ENCODE results near the gene RPS24. TPM values are rescaled to one million over a fixed set of nuclear protein-coding genes. Genes with fewer than 3 reads are reported as not detected.
A peak's percentile ranks its signal among the peaks of the same experiment; 100 is the strongest.

Gene RPS24
- total and polyA plus RNA-seq, 9 of the 15 experiments (the other 6 are each of a cell fraction or from before 2014, with no cell fraction given): 1,947 to 7,307 (median 5,944) TPM

DNA sequence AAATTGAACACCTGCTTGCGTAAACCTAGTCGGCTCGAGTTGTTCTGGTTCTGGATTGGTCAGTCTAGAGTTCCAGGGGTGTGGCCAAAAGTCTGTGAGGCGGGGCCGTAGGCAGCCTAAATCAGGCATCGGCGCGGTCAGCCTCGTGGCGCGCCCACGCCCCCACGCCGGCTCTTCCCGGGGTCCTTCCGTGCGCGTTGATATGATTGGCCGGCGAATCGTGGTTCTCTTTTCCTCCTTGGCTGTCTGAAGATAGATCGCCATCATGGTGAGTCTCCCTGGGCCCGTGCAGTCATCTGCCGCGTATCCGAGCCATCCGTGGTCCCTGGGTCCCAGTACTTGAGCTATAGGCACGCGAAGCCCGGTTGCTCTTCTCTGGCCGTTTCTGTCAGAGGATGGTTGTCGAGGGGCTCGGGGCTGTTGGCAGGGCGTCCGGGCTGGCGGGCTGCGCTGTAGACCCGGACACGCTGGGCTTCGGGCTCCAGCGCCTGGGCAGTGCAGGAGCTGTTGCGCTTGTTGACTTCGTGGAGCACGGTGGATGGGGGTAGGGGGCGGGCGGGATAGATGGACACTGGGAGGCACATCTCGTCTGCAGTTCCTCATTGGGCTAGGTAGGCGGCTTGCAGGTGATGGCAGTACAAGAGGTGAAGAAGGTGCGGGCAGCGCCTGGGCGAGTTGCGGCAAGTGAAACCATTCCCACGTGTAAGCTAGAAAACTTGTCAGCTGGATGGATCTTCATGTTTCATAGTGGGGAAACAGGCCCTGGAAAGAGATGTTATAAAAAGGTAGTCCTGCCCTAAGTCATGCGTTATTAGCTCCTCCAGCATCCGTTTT is at the start of gene RPS24 (continued):
- TF ChIP-seq ETV1 (tag; conservative IDR thresholded peaks at IDR 0.05; ENCODE audit: low read depth) (no peak), ZNF609 (CRISPR knock-in tag; IDR thresholded peaks at IDR 0.05; ENCODE audit: borderline replicate concordance) (peak; percentile 73; the same call in 1 of the 2 replicates), BRCA1 (IDR thresholded peaks at IDR 0.05) (no peak), BRCA1 (CRISPR knock-in tag; IDR thresholded peaks at IDR 0.05) (no peak; the same call in 1 of the 2 replicates), ZNF224 (CRISPR knock-in tag; IDR thresholded peaks at IDR 0.05) (no peak), MYBL2 (IDR thresholded peaks at IDR 0.05; ENCODE audit: low read depth) (no peak), MYBL2 (CRISPR knock-in tag; IDR thresholded peaks at IDR 0.05; ENCODE audit: borderline replicate concordance) (no peak), ZNF232 (CRISPR knock-in tag; IDR thresholded peaks at IDR 0.05) (peak; percentile 43; the same call in 1 of the 2 replicates), JUN (IDR thresholded peaks at IDR 0.05; ENCODE audit: borderline replicate concordance, low read depth, low read length) (peak; percentile 43; the same call in 1 of the 2 replicates), JUN (CRISPR knock-in tag; IDR thresholded peaks at IDR 0.05; ENCODE audit: borderline replicate concordance) (peak; percentile 77; the same call in 1 of the 2 replicates), DACH1 (IDR thresholded peaks at IDR 0.05; ENCODE audit: partially characterized antibody) (no peak), NCOA4 (IDR thresholded peaks at IDR 0.05; ENCODE audit: partially characterized antibody) (no peak), CHCHD3 (CRISPR knock-in tag; IDR thresholded peaks at IDR 0.05) (no peak), ZNF124 (CRISPR knock-in tag; IDR thresholded peaks at IDR 0.05) (no peak), NCOA6 (IDR thresholded peaks at IDR 0.05) (no peak), ZNF239 (CRISPR knock-in tag; IDR thresholded peaks at IDR 0.05) (no peak), ZNF212 (CRISPR knock-in tag; IDR thresholded peaks at IDR 0.05) (no peak), GTF2A2 (tag; IDR thresholded peaks at IDR 0.05) (peak; percentile 76), HNRNPH1 (optimal IDR thresholded peaks at IDR 0.05; ENCODE audit: low read depth, low read length) (no peak), ZNF561 (CRISPR knock-in tag; conservative IDR thresholded peaks at IDR 0.05) (no peak), TCF7L2 (IDR thresholded peaks at IDR 0.05; ENCODE audit: low read depth, low read length) (no peak)
- TF ChIP-seq, protein P1, sequence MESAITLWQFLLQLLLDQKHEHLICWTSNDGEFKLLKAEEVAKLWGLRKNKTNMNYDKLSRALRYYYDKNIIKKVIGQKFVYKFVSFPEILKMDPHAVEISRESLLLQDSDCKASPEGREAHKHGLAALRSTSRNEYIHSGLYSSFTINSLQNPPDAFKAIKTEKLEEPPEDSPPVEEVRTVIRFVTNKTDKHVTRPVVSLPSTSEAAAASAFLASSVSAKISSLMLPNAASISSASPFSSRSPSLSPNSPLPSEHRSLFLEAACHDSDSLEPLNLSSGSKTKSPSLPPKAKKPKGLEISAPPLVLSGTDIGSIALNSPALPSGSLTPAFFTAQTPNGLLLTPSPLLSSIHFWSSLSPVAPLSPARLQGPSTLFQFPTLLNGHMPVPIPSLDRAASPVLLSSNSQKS (CRISPR knock-in tag; IDR thresholded peaks at IDR 0.05): no peak
- TF ChIP-seq, protein P2, sequence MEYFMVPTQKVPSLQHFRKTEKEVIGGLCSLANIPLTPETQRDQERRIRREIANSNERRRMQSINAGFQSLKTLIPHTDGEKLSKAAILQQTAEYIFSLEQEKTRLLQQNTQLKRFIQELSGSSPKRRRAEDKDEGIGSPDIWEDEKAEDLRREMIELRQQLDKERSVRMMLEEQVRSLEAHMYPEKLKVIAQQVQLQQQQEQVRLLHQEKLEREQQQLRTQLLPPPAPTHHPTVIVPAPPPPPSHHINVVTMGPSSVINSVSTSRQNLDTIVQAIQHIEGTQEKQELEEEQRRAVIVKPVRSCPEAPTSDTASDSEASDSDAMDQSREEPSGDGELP (CRISPR knock-in tag; IDR thresholded peaks at IDR 0.05; ENCODE audit: borderline replicate concordance): peak; percentile 86

Measured in K562 (cell line).